ENCODE measurements around the gene SNAP91.

The SNAP91 gene

DNA sequence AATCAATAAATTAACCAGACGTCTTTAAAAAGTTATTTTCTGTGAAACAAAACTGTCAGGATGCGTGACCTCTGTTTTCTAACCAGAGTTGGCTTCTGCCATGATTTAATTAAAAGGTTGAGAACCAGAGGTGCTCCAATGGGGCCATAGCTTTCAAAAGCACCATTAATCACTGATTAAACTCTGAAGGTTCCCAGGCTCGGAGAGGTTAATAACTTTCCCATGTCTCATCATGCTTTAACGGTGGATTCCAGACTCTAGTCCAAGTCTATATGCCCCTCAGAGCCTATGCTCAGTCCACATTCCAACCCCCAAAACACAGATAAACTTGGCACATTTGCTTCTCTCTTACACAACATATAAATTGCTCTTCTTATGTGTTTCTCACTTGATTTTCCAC is 95.5 kb downstream of the SNAP91 start:
- TF ChIP-seq POLR2AphosphoS5 (IDR thresholded peaks at IDR 0.05; ENCODE audit: low read depth, low read length) (no peak), FOXP2 (optimal IDR thresholded peaks at IDR 0.05; ENCODE audit: borderline replicate concordance, extremely low read depth, extremely low read length, insufficient read depth) (no peak), TAF1 (IDR thresholded peaks at IDR 0.05; ENCODE audit: borderline replicate concordance, insufficient read depth, low read length) (no peak), SIN3A (IDR thresholded peaks at IDR 0.05; ENCODE audit: borderline replicate concordance, insufficient read depth, low read length) (no peak)
- TF ChIP-seq, protein P1, sequence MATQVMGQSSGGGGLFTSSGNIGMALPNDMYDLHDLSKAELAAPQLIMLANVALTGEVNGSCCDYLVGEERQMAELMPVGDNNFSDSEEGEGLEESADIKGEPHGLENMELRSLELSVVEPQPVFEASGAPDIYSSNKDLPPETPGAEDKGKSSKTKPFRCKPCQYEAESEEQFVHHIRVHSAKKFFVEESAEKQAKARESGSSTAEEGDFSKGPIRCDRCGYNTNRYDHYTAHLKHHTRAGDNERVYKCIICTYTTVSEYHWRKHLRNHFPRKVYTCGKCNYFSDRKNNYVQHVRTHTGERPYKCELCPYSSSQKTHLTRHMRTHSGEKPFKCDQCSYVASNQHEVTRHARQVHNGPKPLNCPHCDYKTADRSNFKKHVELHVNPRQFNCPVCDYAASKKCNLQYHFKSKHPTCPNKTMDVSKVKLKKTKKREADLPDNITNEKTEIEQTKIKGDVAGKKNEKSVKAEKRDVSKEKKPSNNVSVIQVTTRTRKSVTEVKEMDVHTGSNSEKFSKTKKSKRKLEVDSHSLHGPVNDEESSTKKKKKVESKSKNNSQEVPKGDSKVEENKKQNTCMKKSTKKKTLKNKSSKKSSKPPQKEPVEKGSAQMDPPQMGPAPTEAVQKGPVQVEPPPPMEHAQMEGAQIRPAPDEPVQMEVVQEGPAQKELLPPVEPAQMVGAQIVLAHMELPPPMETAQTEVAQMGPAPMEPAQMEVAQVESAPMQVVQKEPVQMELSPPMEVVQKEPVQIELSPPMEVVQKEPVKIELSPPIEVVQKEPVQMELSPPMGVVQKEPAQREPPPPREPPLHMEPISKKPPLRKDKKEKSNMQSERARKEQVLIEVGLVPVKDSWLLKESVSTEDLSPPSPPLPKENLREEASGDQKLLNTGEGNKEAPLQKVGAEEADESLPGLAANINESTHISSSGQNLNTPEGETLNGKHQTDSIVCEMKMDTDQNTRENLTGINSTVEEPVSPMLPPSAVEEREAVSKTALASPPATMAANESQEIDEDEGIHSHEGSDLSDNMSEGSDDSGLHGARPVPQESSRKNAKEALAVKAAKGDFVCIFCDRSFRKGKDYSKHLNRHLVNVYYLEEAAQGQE (IDR thresholded peaks at IDR 0.05; ENCODE audit: insufficient read depth in 1 of 2, low read depth in 2 of 2, low read length in 2 of 2), result no peak

DNA sequence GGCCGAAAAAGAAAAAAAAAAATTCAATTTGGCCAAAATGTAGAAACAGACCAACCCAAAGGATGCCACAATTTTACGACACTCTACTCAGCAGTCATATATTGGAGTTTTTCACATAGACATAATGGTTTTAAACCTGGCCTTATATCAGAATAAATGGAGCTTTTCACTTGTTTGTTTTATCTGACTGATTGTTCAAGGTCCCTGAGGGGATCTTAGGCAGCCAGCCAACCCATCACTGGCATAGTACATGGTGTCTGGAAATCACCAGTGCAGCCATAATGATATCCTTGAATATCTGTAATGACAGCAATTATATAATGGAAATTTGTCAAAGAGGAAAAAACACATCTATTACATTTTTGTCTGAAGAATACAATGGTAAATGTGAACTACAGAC is 99.7 kb downstream of the SNAP91 start:
- no peak for TF ChIP-seq POLR2AphosphoS5 (IDR thresholded peaks at IDR 0.05; ENCODE audit: low read depth, low read length)
- TF ChIP-seq, protein P1 (IDR thresholded peaks at IDR 0.05; ENCODE audit: insufficient read depth in 1 of 2, low read depth in 2 of 2, low read length in 2 of 2), result no peak
- TF ChIP-seq FOXP2 (optimal IDR thresholded peaks at IDR 0.05; ENCODE audit: borderline replicate concordance, extremely low read depth, extremely low read length, insufficient read depth), result no peak
- no peak for TF ChIP-seq TAF1 (IDR thresholded peaks at IDR 0.05; ENCODE audit: borderline replicate concordance, insufficient read depth, low read length)
- TF ChIP-seq SIN3A (IDR thresholded peaks at IDR 0.05; ENCODE audit: borderline replicate concordance, insufficient read depth, low read length), result no peak

DNA sequence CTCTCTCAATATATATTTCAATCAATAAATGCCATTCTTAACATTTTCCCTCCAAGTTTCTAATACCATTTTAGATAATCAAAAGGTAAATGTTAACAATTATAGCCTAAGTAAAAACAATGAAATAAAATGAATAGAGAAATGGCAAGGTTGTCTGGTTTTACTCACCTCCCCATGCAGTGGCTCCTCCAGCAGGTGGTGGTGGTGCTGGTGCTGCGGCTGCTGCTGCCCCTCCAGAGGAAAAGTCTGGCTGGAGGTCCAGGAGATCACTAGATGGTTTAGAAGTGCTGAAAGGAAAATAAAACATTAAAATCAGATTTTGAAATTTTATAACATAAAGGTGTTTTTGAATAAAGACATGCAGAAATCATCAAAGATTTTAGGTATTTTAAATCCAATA is 103.4 kb downstream of the SNAP91 start:
- TF ChIP-seq POLR2AphosphoS5 (IDR thresholded peaks at IDR 0.05; ENCODE audit: low read depth, low read length) (no peak), TAF1 (IDR thresholded peaks at IDR 0.05; ENCODE audit: borderline replicate concordance, insufficient read depth, low read length) (no peak), FOXP2 (optimal IDR thresholded peaks at IDR 0.05; ENCODE audit: borderline replicate concordance, extremely low read depth, extremely low read length, insufficient read depth) (no peak), SIN3A (IDR thresholded peaks at IDR 0.05; ENCODE audit: borderline replicate concordance, insufficient read depth, low read length) (no peak)
- TF ChIP-seq, protein P1 (IDR thresholded peaks at IDR 0.05; ENCODE audit: insufficient read depth in 1 of 2, low read depth in 2 of 2, low read length in 2 of 2), result no peak

DNA sequence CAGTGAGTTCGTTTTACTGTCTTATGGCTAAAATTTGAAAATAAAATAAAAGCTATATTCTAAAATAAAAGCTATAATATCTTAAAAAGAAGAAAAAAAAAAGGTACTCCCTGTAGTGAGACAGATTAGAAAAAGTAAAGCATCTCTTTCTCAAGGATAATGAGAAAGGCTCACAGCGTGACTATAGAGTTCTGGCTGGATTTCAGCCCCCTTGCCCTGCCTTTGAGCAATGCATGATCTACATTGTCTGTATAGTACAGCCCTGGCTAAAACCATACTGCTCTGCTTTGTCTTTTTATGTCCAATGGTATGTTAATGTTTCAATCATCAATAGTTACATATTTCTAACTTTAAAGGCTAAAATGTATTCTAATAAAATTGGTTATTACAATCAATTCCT is 105.3 kb downstream of the SNAP91 start:
- TF ChIP-seq POLR2AphosphoS5 (IDR thresholded peaks at IDR 0.05; ENCODE audit: low read depth, low read length), result no peak
- no peak for TF ChIP-seq TAF1 (IDR thresholded peaks at IDR 0.05; ENCODE audit: borderline replicate concordance, insufficient read depth, low read length)
- TF ChIP-seq, protein P1 (IDR thresholded peaks at IDR 0.05; ENCODE audit: insufficient read depth in 1 of 2, low read depth in 2 of 2, low read length in 2 of 2), result no peak
- TF ChIP-seq FOXP2 (optimal IDR thresholded peaks at IDR 0.05; ENCODE audit: borderline replicate concordance, extremely low read depth, extremely low read length, insufficient read depth), result no peak
- no peak for TF ChIP-seq SIN3A (IDR thresholded peaks at IDR 0.05; ENCODE audit: borderline replicate concordance, insufficient read depth, low read length)

DNA sequence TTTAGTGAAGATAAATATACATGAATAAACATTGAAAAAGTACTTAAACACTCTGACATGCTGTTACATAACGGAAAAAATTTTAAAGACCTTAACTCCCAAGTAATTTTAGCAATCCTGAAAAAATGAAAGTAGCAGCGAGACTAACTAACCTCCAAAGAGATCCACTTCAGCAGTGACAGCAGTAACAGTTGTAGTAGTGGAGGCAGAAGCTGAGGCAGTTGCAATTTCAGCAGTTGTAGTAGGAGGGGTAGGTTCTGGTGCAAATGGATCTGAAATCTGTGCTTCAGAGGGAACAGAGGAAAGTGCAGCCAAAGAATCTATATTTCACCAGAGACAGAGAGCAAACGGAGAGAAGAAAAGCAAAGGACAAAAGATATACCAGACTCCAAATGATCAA is 107.8 kb downstream of the SNAP91 start:
- no peak for TF ChIP-seq POLR2AphosphoS5 (IDR thresholded peaks at IDR 0.05; ENCODE audit: low read depth, low read length)
- no peak for TF ChIP-seq FOXP2 (optimal IDR thresholded peaks at IDR 0.05; ENCODE audit: borderline replicate concordance, extremely low read depth, extremely low read length, insufficient read depth)
- no peak for TF ChIP-seq SIN3A (IDR thresholded peaks at IDR 0.05; ENCODE audit: borderline replicate concordance, insufficient read depth, low read length)

Measured in PFSK-1 (cell line).